Uterus (tissue), 4 donors: Measurements from ENCODE around the gene BRICD5. TPM values are rescaled to one million over a fixed set of nuclear protein-coding genes. Genes with fewer than 3 reads are reported as not detected.

Experiments
- DNase-seq, 2 donors: peaks; one replicate each; pipeline ENCODE4 v3.0.0-alpha.2; 2019 to 2020
- H3K27ac ChIP-seq, 2 donors: fragments of 200-600 bp; sonication (generic); 1 replicate in 1 of 2; 2 replicates in 1 of 2; pipeline ENCODE4 v1.5.1; 2016 to 2018
- H3K27me3 ChIP-seq, 2 donors: fragments of 200-600 bp; sonication (generic); one replicate each; pipeline ENCODE4 v1.5.1; 2018 to 2019; ENCODE audit warnings: control low read depth in 1 of 2
- H3K36me3 ChIP-seq, 2 donors: fragments of 200-600 bp; sonication (generic); one replicate each; pipeline ENCODE4 v1.5.1; 2019; ENCODE audit warnings: control low read depth in 1 of 2
- H3K4me1 ChIP-seq, 2 donors: fragments of 200-600 bp; sonication (generic); one replicate each; pipeline ENCODE4 v1.5.1; 2018 to 2019; ENCODE audit warnings: control low read depth in 1 of 2
- H3K4me3 ChIP-seq, 2 donors: fragments of 200-600 bp; sonication (generic); 1 replicate in 1 of 2; 2 replicates in 1 of 2; pipeline ENCODE4 v1.5.1; 2018 to 2019; ENCODE audit warnings: mild to moderate bottlenecking in 1 of 2
- H3K9me3 ChIP-seq, 2 donors: fragments of 200-600 bp; sonication (generic); one replicate each; pipeline ENCODE4 v1.5.1; 2019; ENCODE audit warnings: control low read depth in 1 of 2
- CTCF ChIP-seq, 4 experiments: fragments of 200-600 bp in 2 of 4; fragments of 450-650 bp in 2 of 4; sonication (generic) in 2 of 4; IDR thresholded peaks; one replicate each; pipeline ENCODE4 v1.5.1; 2016 to 2019; ENCODE audit warnings: antibody characterized with exemption in 4 of 4, mild to moderate bottlenecking in 2 of 4, moderate library complexity in 1 of 4
- POLR2A ChIP-seq, 2 donors: fragments of 450-650 bp; IDR thresholded peaks; one replicate each; pipeline ENCODE4 v1.6.1; 2016; ENCODE audit warnings: antibody characterized with exemption in 2 of 2, mild to moderate bottlenecking in 1 of 2, moderate library complexity in 1 of 2
- intact Hi-C: fragments of 100-400 bp; cut with DNase I; formaldehyde crosslinking; loops from one replicate; pipeline ENCODE4 v1.15.1; 2023; ENCODE audit warnings: low total_unique reads
- total RNA-seq, 4 donors: library from RNA; depleted of rRNA in 3 of 4; stranded (reverse); fragments of >200 nt in 3 of 4; gene quantifications; one replicate each; pipeline versions ENCODE4 v1.1.0 to v1.2.4, GENCODE V29; 2014 to 2023
- donor health status: DM: yes; HTN: yes; CAD: no.

BRICD5 gene
- total RNA-seq, 4 donors from 2014 or later: 1.2 to 16.9 (median 1.7) TPM

GRCh38 chr16:2183671-2184070 is 27.0 kb downstream of the BRICD5 start:
- Histone ChIP-seq H3K27me3 (no peaks in the 10 kb centered on the region), H3K36me3 (no peaks in the 10 kb centered on the region), H3K4me3 (no peak overlapping the region), H3K27ac (no peak overlapping the region), H3K4me1 (no peaks in the 10 kb centered on the region), H3K9me3 (no peaks in the 10 kb centered on the region)
- DNase-seq: no peak
- TF ChIP-seq POLR2A (IDR thresholded peaks at IDR 0.05) (no peak), CTCF (IDR thresholded peaks at IDR 0.05) (no peak)
- intact Hi-C loops: no loop called here

GRCh38 chr16:2181952-2182351 is 28.7 kb downstream of the BRICD5 start:
- no peak overlapping the region for H3K27ac ChIP-seq
- no peaks in the 10 kb centered on the region for H3K9me3 ChIP-seq
- H3K36me3 ChIP-seq: no peaks in the 10 kb centered on the region
- intact Hi-C loops: no loop called here
- H3K4me1 ChIP-seq: no peaks in the 10 kb centered on the region
- no peaks in the 10 kb centered on the region for H3K27me3 ChIP-seq
- no peak overlapping the region for H3K4me3 ChIP-seq
- TF ChIP-seq CTCF (IDR thresholded peaks at IDR 0.05): no peak
- TF ChIP-seq POLR2A (IDR thresholded peaks at IDR 0.05): no peak
- DNase-seq: no peak

DNA sequence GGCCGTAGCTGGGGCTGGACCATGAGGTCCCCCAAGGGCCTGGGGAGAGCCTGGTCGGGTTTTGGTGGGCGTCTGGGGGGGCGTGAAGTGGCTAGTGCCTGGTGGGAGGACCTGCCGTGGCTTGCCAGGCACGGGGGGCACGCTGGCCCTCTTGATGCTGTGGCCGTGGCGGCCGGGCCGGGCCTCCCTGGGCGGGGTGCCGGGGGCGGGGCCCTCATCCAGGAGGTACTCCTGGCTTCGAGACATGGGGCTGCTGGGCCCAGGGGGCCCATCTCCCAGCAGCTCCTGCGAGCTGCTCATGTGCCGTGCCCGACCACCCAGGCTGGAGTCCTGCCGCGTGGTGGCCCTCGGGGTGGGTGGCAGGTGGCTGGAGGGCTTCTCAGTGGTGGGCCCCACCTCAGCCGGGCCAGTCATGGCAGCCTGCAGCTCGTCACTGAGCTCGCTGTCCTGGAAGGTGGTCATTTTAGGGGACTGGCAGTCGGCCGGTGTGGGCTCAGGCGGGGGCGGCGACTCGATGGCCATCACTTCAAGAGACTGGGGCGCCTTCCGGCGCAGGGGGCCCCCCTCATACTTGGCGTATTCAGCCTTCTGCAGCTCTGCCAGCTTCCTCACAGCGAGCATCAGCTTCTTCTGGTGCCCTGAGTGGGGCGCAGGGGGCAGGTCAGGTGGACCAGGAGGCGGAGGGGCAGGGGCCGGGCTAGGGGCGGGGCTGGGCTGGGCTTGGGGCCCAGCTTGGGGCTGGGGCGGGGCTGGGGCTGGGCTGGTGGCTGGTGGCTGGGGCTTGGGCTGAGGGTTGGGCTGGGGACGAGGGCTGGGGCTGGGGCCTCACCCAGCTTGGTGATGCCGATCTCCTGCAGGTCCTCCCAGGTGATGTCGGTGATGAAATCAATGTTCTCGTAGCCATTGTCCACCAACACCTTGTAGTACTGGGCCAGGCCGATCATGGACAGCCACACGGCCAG is 29.4 kb downstream of the BRICD5 start:
- DNase-seq: no peak
- intact Hi-C loops: no loop called here

DNA sequence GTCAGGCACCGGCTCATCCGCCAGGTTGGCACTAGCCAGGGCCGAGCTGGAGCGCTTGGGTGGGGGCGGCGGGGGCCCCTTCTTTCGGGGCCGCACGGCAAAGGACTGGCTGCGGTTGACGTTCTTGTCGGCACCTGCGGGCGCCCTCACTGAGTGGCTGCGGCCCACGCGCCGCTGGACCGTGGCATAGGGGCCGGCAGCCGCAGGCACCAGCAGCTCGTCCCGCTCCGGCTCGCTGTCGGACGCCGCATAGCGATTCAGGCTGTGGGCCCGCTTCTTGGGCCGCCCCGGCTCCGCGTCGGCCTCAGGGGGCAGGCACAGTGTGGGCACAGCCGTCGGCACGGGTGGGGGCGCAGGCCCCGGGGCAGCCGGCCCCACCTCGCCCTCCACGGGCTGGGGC is 30.2 kb downstream of the BRICD5 start:
- Histone ChIP-seq H3K27me3 (no peaks in the 10 kb centered on the region), H3K4me3 (no peak overlapping the region), H3K36me3 (no peaks in the 10 kb centered on the region), H3K27ac (no peak overlapping the region), H3K4me1 (no peaks in the 10 kb centered on the region), H3K9me3 (no peaks in the 10 kb centered on the region)
- TF ChIP-seq CTCF (IDR thresholded peaks at IDR 0.05): no peak
- no peak for TF ChIP-seq POLR2A (IDR thresholded peaks at IDR 0.05)
- intact Hi-C loops: no loop called here
- no peak for DNase-seq

More for the DNA sequence above, 29.4 kb downstream of the BRICD5 start:
- no peaks in the 10 kb centered on the region for H3K36me3 ChIP-seq
- TF ChIP-seq CTCF (IDR thresholded peaks at IDR 0.05): no peak
- no peak for TF ChIP-seq POLR2A (IDR thresholded peaks at IDR 0.05)
- H3K4me3 ChIP-seq: no peak overlapping the region
- no peaks in the 10 kb centered on the region for H3K4me1 ChIP-seq
- no peak overlapping the region for H3K27ac ChIP-seq
- no peaks in the 10 kb centered on the region for H3K27me3 ChIP-seq
- H3K9me3 ChIP-seq: no peaks in the 10 kb centered on the region

DNA sequence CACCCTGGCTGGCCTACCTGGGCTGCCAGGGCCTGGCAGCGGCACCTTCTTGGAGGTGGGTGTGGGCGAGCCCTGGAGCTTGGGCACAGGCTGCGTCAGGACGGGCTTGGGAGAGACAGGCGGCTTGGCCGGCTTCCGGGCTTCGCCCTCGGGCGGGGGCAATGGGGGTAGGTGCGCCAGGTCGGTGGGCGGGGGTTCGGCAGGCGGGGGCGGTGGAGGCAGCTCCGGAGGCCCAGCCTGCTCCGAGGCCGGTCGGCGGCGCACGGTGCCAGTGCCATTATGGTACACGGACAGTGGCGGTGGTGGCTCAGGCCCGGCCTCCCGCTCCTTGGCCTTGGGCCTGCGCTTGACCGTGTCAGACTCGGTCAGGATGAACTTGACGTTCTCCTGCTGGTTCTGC is 31.1 kb downstream of the BRICD5 start:
- Histone ChIP-seq H3K4me1 (no peaks in the 10 kb centered on the region), H3K27ac (no peak overlapping the region), H3K9me3 (no peaks in the 10 kb centered on the region), H3K4me3 (no peak overlapping the region), H3K36me3 (no peaks in the 10 kb centered on the region), H3K27me3 (no peaks in the 10 kb centered on the region)
- intact Hi-C loops: no loop called here
- DNase-seq: no peak
- no peak for TF ChIP-seq POLR2A (IDR thresholded peaks at IDR 0.05)
- no peak for TF ChIP-seq CTCF (IDR thresholded peaks at IDR 0.05)
